OCI-M1 (cell line): ENCODE measurements around the gene CARMIL1.

ENCODE experiments used
- DNase-seq: peaks from one replicate; lab custom pipeline; 2025; lab: John Stamatoyannopoulos, UW

CARMIL1 gene

GRCh38 chr6:25336996-25337395 lies 57.8 kb downstream of the CARMIL1 start:
- DNase-seq: peak; percentile 26

- DNase-seq: no peak
Observed at GRCh38 chr6:25337431-25337830, 58.3 kb downstream of the CARMIL1 start.

- no peak for DNase-seq
Observed at GRCh38 chr6:25340431-25341202, 61.4 kb downstream of the CARMIL1 start.

DNA sequence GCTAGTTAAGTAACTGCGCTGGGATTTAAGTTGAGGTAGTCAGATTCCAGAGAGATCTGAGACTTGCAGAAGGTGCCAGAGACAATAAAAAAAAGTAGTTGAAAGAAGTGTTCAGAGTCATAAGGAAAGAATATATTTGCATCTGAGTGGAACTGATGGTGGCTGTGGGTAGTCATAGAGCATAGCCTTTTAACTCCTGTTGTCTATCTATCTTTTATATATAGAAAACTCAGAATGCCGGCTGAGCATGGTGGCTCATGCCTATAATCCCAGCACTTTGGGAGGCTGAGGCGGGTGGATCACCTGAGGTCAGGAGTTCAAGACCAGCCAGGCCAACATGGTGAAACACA lies 62.0 kb downstream of the CARMIL1 start:
- no peak for DNase-seq

DNA sequence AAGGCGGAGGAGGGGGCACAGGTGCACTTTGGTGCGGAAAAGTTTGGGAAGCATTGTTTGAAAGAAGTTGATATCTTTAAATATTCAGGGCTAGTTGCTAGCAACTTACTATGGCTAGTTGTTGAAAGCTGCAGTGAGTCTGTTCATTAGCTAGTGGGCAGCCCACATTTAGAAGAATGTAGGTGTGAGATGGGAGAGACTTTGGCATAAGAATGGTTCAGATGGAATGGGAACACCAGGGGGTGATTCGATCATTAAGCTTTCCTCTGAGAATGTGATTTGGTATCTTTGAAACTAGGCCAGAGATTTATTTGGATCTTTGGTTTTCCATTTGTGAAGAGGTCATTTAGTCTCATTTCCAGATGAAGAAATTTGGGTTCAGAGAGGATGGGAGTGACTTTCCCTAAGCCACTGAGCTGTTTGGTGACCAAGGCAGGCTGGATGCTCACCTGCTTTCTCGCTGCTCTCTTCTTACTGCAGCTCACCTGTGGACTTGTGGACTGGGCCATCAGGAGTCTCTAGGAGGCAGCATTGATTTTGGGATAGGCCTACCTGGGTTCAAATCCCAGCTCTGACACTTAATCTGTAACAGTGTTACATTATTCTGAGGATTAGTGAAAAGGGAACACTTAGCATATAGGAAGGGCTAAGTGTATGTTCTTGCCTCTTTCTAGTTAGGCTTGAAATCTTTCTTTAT lies 62.9 kb downstream of the CARMIL1 start:
- DNase-seq: no peak

DNA sequence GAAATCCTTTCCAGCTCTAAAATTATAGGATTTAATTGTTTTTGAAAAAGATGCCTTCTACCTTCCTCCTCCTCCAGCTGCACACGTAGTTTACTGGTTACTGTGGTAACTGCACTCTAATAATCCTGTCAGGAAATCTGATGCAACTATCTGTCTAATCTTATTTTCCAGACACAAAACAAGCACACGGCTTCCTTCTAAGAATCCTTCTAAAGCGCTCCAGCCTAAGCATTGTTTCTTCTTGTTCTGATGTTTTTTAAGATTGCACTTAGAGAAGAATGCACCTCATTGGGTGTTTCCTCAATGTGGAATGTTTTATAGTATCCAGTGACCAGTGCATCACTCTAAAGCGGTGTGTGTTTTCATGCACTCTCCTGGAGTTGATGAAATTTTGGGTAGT lies 63.6 kb downstream of the CARMIL1 start:
- peak; percentile 41 for DNase-seq

DNA sequence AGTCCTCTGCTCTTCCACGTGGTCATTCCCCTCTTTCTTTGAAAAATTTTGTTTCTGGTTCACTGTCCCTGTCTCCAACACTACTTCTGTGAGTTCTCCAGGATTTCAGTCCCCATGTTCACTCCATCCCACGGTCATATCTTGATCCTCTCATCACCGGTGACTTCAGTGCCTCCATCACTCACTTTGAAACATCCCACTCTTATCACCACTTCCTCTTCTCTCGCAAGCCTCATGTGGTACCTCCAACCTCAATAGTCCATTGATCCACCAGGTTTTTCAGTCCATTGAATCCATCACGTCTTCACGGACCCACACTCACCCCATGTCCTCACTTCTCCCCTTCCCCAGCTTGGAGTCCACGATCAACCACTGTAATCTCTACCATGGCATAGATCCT lies 64.8 kb downstream of the CARMIL1 start:
- DNase-seq: no peak

GRCh38 chr6:25344827-25345226 lies 65.7 kb downstream of the CARMIL1 start:
- DNase-seq: no peak

- DNase-seq: peak; percentile 60
Observed at GRCh38 chr6:25346064-25346463, 66.9 kb downstream of the CARMIL1 start.

DNA sequence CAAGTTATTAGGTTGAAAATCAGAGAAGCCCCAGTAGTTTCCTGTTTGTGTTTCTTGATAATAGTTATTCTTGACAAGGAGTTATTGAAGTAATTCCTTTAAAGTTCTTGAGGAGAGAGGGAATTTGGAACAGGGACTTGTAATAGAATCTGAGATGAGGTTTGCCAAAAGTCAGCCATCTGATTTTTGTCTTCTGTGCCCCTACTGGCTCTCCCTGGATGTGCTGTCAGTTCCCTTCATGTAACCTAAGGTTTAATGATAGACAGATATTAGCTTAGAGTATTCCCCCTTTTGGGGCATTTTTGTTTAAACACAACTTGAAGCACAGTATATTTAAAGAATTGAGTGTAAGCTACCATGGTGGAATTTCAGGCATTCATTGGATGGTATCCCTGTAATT lies 71.4 kb downstream of the CARMIL1 start:
- DNase-seq: no peak

GRCh38 chr6:25351485-25351884 lies 72.3 kb downstream of the CARMIL1 start:
- DNase-seq: no peak

DNA sequence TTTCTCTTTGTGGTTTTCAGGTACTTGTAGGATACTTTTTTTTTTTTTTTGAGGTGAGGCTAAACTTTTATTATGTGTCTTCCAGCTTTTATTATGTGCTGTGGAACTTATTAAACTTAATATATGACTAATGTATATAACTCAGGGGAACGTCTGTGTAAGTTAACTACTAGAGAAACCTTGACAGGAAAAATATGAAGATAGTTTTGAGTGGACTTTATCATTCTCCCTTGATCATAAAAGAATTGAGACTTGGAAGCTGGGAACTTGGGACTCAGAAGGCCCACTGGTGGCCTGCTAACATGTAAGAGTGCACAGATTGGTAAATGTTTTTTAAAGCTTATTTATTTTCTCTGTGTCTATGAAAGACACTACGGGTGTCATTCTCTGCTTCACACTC lies 73.1 kb downstream of the CARMIL1 start:
- no peak for DNase-seq

- DNase-seq: no peak
Observed at GRCh38 chr6:25354078-25354932, 75.1 kb downstream of the CARMIL1 start.

DNA sequence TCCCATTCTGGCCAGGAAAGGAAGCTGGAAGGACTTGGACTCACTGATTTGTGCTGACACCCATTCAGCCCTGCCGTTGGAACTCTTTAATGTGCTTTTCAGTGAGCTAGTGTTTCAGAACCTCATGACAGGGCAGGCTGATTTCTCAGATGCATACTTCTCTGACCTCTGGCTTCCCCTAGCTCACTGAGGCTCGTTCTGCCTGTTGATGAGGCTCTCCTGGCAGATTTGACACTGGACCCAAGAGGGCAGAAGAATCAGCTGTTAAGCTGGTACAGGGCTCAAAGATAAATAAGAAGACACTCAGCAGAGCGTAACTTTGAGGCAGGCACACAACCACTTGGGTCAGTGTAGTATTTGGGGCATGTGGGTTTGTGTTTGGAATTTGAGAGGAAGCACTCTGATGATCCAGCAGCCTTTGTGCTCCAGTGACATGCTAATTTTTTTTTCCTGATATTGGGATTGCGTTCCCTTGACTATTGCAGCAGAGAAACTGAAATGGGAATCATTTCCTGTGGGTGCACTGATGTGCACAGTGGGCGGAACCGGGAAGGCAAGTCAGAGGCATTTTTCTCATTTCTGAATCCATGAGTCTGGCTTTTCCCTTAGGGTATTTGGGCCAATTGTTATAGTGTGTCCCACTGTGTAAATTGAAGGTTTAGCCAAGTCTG lies 80.2 kb downstream of the CARMIL1 start:
- DNase-seq: no peak

DNA sequence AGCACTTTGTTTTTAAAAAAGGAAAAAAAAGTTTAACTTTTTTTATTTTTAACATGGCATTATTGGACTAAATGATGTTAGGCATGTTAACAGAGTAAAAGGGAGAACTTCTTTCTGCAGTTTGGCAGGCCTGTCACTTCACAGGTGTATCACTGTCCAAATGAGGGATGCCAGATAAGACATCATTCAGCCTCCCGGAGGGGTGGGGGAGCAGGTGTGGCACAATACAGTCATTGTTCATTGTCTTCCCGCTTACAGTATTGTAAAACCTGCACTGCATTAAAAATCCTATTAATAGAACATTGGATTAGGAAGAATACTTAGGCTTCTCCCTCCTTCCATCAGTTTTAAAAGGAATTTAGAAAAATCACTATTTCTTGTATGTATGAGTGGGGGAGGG lies 80.7 kb downstream of the CARMIL1 start:
- no peak for DNase-seq

DNA sequence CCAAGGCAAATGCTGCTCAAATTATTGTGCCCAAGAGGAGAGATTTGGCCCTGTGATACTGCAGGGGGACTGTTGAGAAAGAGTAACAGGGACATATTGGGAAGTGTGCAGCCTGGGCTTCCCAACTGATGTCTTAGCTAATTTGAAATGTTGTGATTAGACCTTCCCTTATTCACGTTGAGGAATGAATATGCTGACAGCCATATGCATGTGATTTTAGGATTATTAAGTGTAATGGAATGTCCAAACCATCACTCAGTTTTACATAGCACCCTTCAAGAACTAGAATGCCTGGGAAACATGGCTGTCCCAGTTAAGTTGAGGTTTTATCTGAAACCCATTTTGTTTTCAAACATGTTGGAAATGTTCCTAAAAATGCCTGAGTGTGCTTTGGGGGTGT lies 81.4 kb downstream of the CARMIL1 start:
- DNase-seq: no peak

DNA sequence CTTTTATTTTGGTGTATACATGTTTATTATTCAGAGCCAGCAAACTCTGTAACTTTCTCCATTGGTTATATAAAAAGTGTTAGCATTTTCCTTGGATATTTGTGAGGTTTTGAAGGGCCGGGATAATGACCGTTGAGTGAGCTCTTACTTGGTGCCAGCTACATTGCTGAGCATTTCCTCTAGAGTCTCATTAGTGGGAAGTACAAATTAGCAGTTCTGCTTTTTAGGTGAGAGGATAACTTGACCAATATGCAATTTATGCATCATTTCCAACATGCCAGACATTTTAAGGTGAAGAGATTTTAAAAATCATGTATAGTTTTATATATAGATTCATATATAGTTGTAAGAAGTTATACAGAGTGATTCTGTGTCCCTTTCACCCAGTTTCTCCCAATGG lies 84.3 kb downstream of the CARMIL1 start:
- no peak for DNase-seq

DNA sequence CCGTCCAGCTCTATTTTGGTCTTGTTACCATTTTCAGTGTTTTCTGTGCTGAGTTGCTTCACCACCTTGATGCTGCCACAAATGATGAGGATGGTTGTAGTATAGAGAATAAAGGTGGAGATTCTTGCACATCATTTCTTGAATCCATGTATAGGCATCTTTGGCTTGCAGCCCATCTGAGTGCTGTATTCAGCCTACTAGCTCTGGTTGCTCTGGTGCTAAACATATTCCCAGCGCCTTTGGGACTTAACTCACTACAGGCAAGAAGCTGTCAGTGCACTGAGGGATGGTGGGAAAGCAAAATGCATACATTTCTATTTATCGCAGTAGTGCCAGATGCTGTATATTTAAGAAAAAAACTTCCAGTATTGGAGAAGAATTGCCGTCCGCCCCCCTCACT lies 86.0 kb downstream of the CARMIL1 start:
- DNase-seq: no peak

GRCh38 chr6:25366903-25367545 lies 87.8 kb downstream of the CARMIL1 start:
- DNase-seq: peak; percentile 31

- no peak for DNase-seq
Observed at GRCh38 chr6:25369036-25369432, 89.9 kb downstream of the CARMIL1 start.

DNA sequence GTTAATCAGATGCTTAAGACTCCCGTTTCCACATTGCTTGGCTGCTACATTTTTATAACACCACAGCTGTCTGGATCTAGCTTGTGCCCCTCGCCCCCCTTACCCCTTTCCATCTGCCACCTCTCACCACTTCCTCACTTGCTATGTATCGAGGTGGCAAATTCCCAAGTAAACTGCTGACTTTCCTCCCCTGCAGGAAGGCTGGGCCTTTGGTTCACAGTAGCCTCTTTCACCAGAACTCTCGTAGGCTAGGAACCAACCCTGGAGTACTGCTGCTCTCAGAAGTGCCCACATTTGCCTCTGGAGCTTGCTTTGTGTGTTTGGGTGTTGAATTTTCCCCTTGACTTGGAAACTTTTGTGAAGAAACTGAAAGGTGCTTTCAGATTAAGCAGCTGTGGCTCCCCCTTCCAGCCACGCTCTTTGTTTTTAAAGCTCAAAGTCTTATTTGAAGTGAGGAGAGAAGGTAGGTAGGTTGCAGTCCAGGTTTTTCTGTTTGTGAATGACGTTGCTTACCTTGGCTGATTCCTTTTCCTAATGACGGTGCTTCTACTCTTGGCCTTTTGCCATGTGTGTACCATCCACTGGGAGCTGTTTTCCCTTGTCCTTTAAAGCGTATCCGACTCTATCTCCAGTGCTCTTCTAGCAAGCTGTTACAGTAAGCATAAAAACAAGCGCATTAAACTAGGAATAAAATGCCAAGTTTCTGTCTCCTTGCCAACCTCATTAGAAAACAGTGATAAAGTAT lies 90.4 kb downstream of the CARMIL1 start:
- no peak for DNase-seq
